AG04450 (cell line): Measurements from ENCODE around the gene CSNK2B. TPM values are rescaled to one million over a fixed set of nuclear protein-coding genes. Genes with fewer than 3 reads are reported as not detected.

ENCODE experiments used
- CTCF ChIA-PET: fragments of 300-600, 350-600 bp; formaldehyde crosslinking; extraction: SDS; loops from one replicate; lab custom pipeline; 2022; ENCODE audit warnings: antibody characterized with exemption, inconsistent platforms; lab: Charles Lee
- POLR2A ChIA-PET: fragments of 350-600 bp; formaldehyde crosslinking; extraction: SDS; loops from one replicate; lab custom pipeline; 2021; ENCODE audit warnings: antibody characterized with exemption, inconsistent platforms; lab: Yijun Ruan, JAX
- DNase-seq: peaks from one replicate; pipeline ENCODE4 v3.0.0-alpha.2; 2011; ENCODE audit warnings: low read depth, low spot score
- H3K27ac ChIP-seq: one replicate; pipeline ENCODE4 v1.5.1; 2012; ENCODE audit warnings: low read depth, low read length, control low read depth
- H3K27me3 ChIP-seq: one replicate; pipeline ENCODE4 v1.6.0; 2012; ENCODE audit warnings: low read length; ENCODE audit not compliant: control insufficient read depth, insufficient read depth
- H3K4me3 ChIP-seq: 2 replicates; pipeline ENCODE4 v1.5.1; 2011; ENCODE audit warnings: mild to moderate bottlenecking, low read depth, low read length, control low read depth
- H3K9me3 ChIP-seq: 2 replicates; pipeline ENCODE4 v1.5.1; 2012; ENCODE audit warnings: low read length; ENCODE audit not compliant: control insufficient read depth, insufficient read depth
- CTCF ChIP-seq: IDR thresholded peaks from 2 replicates; pipeline ENCODE4 v1.5.1; 2011; ENCODE audit warnings: low read depth, low read length, control low read depth, inconsistent platforms
- polyA plus RNA-seq: library from polyadenylated mRNA; depleted of rRNA; stranded (reverse); fragments of >200 nt; gene quantifications from 2 replicates; pipeline ENCODE4 v1.2.3, GENCODE V29; 2011

CSNK2B gene
- polyA plus RNA-seq, 1 experiment = 80.1 TPM

GRCh38 chr6:31636698-31637596, 28.9 kb upstream of the CSNK2B start:
- H3K27ac ChIP-seq = no peak overlapping the region
- CTCF ChIA-PET = no interaction called here
- no peak for TF ChIP-seq CTCF
- POLR2A ChIA-PET = interaction anchor here (4.5 kb wide), 1 partner anchor 15 kb away, joined by 37 read pairs; the partner anchor contains the start of gene BAG6
- no peaks in the 10 kb centered on the region for H3K9me3 ChIP-seq
- no peak overlapping the region for H3K4me3 ChIP-seq
- no peak for DNase-seq
- H3K27me3 ChIP-seq = no peaks in the 10 kb centered on the region

- no peaks in the 10 kb centered on the region for H3K9me3 ChIP-seq
- H3K4me3 ChIP-seq = no peak overlapping the region
- no peak for TF ChIP-seq CTCF
- no peak overlapping the region for H3K27ac ChIP-seq
- ChIA-PET CTCF (interaction anchor here (0.7 kb wide), 1 partner anchor 88 kb away, joined by 3 read pairs; no protein-coding TSS in a partner anchor), POLR2A (interaction anchor here (0.7 to 4.5 kb wide), 4 partner anchors 13 to 17 kb away, joined by 3 to 37 read pairs (median 4); partner anchors contain the start of gene BAG6)
- no peak for DNase-seq
- H3K27me3 ChIP-seq = no peaks in the 10 kb centered on the region
These were observed 26.8 kb upstream of the CSNK2B start for GRCh38 chr6:31639043-31639442.

- no peak for TF ChIP-seq CTCF
- no peak for DNase-seq
- ChIA-PET POLR2A (interaction anchor here (0.7 to 4.5 kb wide), 3 partner anchors 12 to 18 kb away, joined by 3 to 37 read pairs (median 4); partner anchors contain the start of gene BAG6), CTCF (interaction anchor here (0.7 kb wide), 1 partner anchor 88 kb away, joined by 3 read pairs; no protein-coding TSS in a partner anchor)
- Histone ChIP-seq H3K27me3 (no peaks in the 10 kb centered on the region), H3K9me3 (no peaks in the 10 kb centered on the region), H3K4me3 (no peak overlapping the region), H3K27ac (peak overlapping the region; percentile 25)
These were observed 26.4 kb upstream of the CSNK2B start for GRCh38 chr6:31639449-31639861.

- POLR2A ChIA-PET = interaction anchor here (4.5 kb wide), 1 partner anchor 11 kb away, joined by 37 read pairs; the partner anchor contains the start of gene BAG6
- H3K27ac ChIP-seq = no peak overlapping the region
- CTCF ChIA-PET = no interaction called here
- H3K27me3 ChIP-seq = no peaks in the 10 kb centered on the region
- TF ChIP-seq CTCF = no peak
- DNase-seq = no peak
- no peak overlapping the region for H3K4me3 ChIP-seq
- no peaks in the 10 kb centered on the region for H3K9me3 ChIP-seq
These were observed 25.3 kb upstream of the CSNK2B start for GRCh38 chr6:31640612-31641011.

- H3K4me3 ChIP-seq = no peak overlapping the region
- H3K9me3 ChIP-seq = no peaks in the 10 kb centered on the region
- no peak overlapping the region for H3K27ac ChIP-seq
- no peak for DNase-seq
- ChIA-PET CTCF (no interaction called here), POLR2A (no interaction called here)
- no peak for TF ChIP-seq CTCF
- H3K27me3 ChIP-seq = no peaks in the 10 kb centered on the region
These were observed 24.5 kb upstream of the CSNK2B start for GRCh38 chr6:31641370-31641769.
